Measurements from ENCODE around the gene FOXN3. TPM values are rescaled to one million over a fixed set of nuclear protein-coding genes. Genes with fewer than 3 reads are reported as not detected.

FOXN3 gene
- polyA plus RNA-seq, 1 donor (not counting 4 experiments of a cell fraction or from before 2014, with no cell fraction given), result 10.2 TPM

DNA sequence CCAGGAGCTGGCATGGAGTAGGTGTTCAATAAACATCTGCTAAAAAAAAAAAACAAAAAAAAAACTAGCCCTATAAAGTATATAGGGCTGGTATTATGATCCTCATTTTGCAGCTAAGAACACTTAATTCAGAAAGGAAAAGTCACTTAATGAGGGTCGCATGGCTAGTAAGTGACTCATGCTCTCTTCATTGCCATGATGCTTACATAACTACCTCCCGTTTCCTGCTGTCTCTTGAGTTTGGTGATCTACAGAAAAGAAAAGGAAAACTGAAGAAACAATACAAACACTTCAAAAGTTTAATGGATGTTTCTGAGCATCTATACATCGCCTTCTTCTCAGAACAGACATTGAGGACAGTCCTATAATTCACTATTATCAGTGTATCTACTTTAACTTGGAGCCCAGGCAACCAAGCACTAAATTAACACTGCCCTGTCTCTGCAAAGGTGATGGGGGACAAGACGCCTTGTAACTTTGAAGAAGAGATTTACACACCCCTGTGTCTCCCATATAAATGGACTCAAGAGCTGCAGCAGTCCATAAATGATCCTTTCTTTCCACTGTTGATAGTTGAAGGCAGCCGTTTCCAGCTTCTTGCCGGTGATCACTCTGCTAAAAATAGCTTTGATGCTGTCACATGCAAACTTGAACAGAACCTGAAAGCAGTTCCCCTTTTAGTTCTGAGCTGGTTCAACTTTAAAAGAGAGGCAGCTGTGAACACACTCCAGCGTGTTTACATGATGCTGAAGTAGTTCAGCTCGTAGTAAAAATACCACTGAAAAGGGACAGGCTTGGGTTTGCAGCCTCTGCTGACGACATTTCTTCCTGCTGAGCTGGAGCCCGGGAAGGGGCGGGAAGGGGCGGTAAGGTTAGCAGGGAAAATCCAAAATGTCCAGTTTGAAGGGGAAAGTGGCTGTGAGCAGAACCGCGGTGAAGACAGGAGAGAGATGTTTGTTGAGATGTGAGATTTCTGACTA lies 113.3 kb downstream of the FOXN3 start:
- DNase-seq (ENCODE audit: low read depth, low spot score) (no peak), FAIRE-seq (no peak)
- peaks cover 0 to 1% of the 10 kb centered on the region in 2 experiments for H3K36me3 ChIP-seq (ENCODE audit: control insufficient read depth in 2 of 2, extremely low read depth in 1 of 2, insufficient read depth in 2 of 2, low read length in 2 of 2)
- H3K27ac ChIP-seq (ENCODE audit: control insufficient read depth, insufficient read depth, low read length), result no peak overlapping the region
- no peaks in the 10 kb centered on the region for H3K79me2 ChIP-seq (ENCODE audit: control insufficient read depth, insufficient read depth, low read length)
- dilution Hi-C loops (cut with MboI; ENCODE audit: extremely low pct_ligation_motif_present, low sequenced_read_pairs), result no loop called here
- H2AFZ ChIP-seq (ENCODE audit: control insufficient read depth, low read length), result no peak overlapping the region
- no peak overlapping the region for H3K9ac ChIP-seq (ENCODE audit: control insufficient read depth, extremely low read depth, insufficient read depth, low read length)
- H4K20me1 ChIP-seq (ENCODE audit: control insufficient read depth, extremely low read depth, insufficient read depth, low read length), result no peaks in the 10 kb centered on the region
- no peaks in the 10 kb centered on the region for H3K27me3 ChIP-seq (ENCODE audit: control insufficient read depth, extremely low read depth, insufficient read depth, low read length)
- peaks cover 11% of the 10 kb centered on the region for H3K4me1 ChIP-seq (ENCODE audit: control insufficient read depth, extremely low read depth, insufficient read depth, low read length)
- H3K9me3 ChIP-seq (ENCODE audit: control insufficient read depth, low read depth, low read length), result no peaks in the 10 kb centered on the region
- H3K4me3 ChIP-seq (ENCODE audit: control insufficient read depth in 2 of 3, extremely low read depth in 1 of 3, insufficient read depth in 2 of 3, low read depth in 1 of 3, low read length in 3 of 3), result no peak overlapping the region
- H3K9me1 ChIP-seq (ENCODE audit: control insufficient read depth, extremely low read depth, insufficient read depth, low read length), result no peaks in the 10 kb centered on the region
- TF ChIP-seq, protein P1, sequence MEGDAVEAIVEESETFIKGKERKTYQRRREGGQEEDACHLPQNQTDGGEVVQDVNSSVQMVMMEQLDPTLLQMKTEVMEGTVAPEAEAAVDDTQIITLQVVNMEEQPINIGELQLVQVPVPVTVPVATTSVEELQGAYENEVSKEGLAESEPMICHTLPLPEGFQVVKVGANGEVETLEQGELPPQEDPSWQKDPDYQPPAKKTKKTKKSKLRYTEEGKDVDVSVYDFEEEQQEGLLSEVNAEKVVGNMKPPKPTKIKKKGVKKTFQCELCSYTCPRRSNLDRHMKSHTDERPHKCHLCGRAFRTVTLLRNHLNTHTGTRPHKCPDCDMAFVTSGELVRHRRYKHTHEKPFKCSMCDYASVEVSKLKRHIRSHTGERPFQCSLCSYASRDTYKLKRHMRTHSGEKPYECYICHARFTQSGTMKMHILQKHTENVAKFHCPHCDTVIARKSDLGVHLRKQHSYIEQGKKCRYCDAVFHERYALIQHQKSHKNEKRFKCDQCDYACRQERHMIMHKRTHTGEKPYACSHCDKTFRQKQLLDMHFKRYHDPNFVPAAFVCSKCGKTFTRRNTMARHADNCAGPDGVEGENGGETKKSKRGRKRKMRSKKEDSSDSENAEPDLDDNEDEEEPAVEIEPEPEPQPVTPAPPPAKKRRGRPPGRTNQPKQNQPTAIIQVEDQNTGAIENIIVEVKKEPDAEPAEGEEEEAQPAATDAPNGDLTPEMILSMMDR (optimal IDR thresholded peaks at IDR 0.05 in 1 of 3, IDR thresholded peaks at IDR 0.05 in 1 of 3, conservative IDR thresholded peaks at IDR 0.05 in 1 of 3; ENCODE audit: extremely low read depth in 1 of 3, insufficient read depth in 2 of 3, low read length in 3 of 3), result no peak
- no peak for TF ChIP-seq EZH2 (IDR thresholded peaks at IDR 0.05; ENCODE audit: low read length)
- H3K4me2 ChIP-seq (ENCODE audit: control insufficient read depth, extremely low read depth, insufficient read depth, low read depth, low read length), result peak overlapping the region; percentile 27

DNA sequence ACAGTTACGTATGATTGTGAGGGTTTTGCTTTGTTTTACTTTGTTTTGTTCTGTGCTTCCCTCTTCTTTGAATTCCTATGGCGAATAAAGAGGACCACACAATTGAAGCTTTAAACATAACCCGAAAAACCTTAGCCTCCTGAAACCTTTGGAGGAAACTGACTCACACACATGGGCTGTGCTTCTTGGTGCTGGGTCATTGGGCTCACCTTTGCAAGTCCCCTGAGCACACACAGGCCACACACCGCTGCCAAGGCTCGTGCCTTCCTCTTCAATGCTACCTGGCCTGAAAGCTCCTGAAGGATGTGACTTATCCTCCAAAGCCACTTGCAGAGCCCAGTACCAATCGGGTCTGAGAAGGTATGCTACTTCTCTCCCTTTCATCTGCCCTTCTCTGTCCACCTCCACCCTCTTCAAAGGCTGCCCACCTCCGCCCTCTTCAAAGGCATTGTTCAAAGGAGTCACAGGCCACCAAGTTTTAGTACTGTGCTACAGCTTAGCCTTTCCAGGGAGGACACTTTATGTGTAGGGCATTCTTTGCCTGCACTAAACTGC lies 114.6 kb downstream of the FOXN3 start:
- Histone ChIP-seq H3K27me3 (ENCODE audit: control insufficient read depth, extremely low read depth, insufficient read depth, low read length) (no peaks in the 10 kb centered on the region), H3K36me3 (ENCODE audit: control insufficient read depth in 2 of 2, extremely low read depth in 1 of 2, insufficient read depth in 2 of 2, low read length in 2 of 2) (no peaks in the 10 kb centered on the region), H3K27ac (ENCODE audit: control insufficient read depth, insufficient read depth, low read length) (no peak overlapping the region), H3K9ac (ENCODE audit: control insufficient read depth, extremely low read depth, insufficient read depth, low read length) (no peak overlapping the region), H3K79me2 (ENCODE audit: control insufficient read depth, insufficient read depth, low read length) (no peaks in the 10 kb centered on the region), H3K4me3 (ENCODE audit: control insufficient read depth in 2 of 3, extremely low read depth in 1 of 3, insufficient read depth in 2 of 3, low read depth in 1 of 3, low read length in 3 of 3) (no peak overlapping the region), H3K9me3 (ENCODE audit: control insufficient read depth, low read depth, low read length) (no peaks in the 10 kb centered on the region), H3K9me1 (ENCODE audit: control insufficient read depth, extremely low read depth, insufficient read depth, low read length) (no peaks in the 10 kb centered on the region), H3K4me2 (ENCODE audit: control insufficient read depth, extremely low read depth, insufficient read depth, low read depth, low read length) (no peak overlapping the region), H2AFZ (ENCODE audit: control insufficient read depth, low read length) (no peak overlapping the region), H3K4me1 (ENCODE audit: control insufficient read depth, extremely low read depth, insufficient read depth, low read length) (peaks cover 11% of the 10 kb centered on the region), H4K20me1 (ENCODE audit: control insufficient read depth, extremely low read depth, insufficient read depth, low read length) (no peaks in the 10 kb centered on the region)
- dilution Hi-C loops (cut with MboI; ENCODE audit: extremely low pct_ligation_motif_present, low sequenced_read_pairs), result no loop called here
- TF ChIP-seq EZH2 (IDR thresholded peaks at IDR 0.05; ENCODE audit: low read length), result no peak
- TF ChIP-seq, protein P1 (optimal IDR thresholded peaks at IDR 0.05 in 1 of 3, IDR thresholded peaks at IDR 0.05 in 1 of 3, conservative IDR thresholded peaks at IDR 0.05 in 1 of 3; ENCODE audit: extremely low read depth in 1 of 3, insufficient read depth in 2 of 3, low read length in 3 of 3), result no peak
- FAIRE-seq (no peak), DNase-seq (ENCODE audit: low read depth, low spot score) (no peak)
